ENCODE measurements around the gene HPS6.

HPS6 gene

GRCh38 chr10:102069071-102069470, 3.9 kb downstream of the HPS6 start:
- DNase-seq, result no peak

GRCh38 chr10:102072673-102073527, 7.8 kb downstream of the HPS6 start:
- DNase-seq, result peak; percentile 47 to 80 (median 70)

DNA sequence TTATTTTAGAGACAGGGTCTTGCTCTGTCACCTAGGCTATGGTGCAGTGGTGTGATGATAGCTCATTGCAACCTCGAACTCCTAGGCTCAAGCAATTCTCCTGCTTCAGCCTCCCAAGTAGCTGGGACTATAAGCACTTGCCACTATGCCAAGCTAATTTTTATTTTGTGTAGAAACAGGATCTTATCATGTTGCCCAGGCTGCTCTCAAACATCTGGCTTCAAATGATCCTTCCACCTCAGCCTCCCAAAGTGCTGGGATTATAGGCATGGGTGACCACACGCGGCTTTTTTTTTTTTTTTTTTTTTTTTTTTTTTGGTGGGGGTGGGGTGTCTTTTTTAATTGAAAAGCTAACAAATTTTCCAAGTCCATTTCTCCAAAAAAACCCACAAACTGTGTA, 18.4 kb downstream of the HPS6 start:
- DNase-seq, result no peak

DNA sequence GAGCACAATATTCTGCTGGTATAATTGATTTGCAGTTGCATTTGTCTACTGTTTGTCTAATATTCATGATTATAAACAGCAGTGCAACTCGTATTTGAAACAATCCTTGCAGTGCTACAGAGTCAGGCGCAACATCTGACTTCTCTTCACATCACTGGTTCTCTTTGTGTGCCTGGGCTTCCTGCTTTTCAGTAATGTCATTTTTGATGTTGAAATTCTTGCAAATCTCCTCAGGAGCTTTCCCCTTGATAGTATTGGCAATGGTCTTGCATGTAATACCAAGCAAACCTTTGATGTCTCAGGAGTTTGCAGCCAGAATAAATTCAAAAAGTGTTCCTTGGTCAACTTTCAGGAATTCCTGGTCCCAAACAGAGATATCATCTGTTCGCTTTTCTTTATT, 20.2 kb downstream of the HPS6 start:
- DNase-seq, result no peak

DNA sequence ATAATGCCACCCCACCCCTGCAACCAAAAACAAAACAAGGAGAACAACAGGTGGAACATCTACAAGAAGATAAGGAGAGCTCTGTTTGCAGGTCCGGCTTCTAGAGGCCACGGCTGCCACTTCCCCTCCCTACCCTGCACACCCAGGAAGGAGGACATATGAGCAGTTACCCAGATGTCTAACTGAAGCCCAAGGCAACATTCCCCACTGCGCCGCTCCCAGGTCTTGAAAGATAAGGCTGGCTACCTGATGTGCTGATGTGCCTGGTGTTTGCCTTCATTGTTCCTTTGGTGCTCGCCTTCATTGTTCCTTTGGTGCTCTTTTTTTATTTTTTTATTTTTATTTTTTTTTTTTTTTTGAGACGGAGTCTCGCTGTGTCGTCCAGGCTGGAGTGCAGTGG, 21.0 kb downstream of the HPS6 start:
- DNase-seq, result no peak

GRCh38 chr10:102090772-102091171, 25.6 kb downstream of the HPS6 start:
- no peak for DNase-seq

- no peak for DNase-seq
Measured at GRCh38 chr10:102096449-102096848, 31.3 kb downstream of the HPS6 start.

DNA sequence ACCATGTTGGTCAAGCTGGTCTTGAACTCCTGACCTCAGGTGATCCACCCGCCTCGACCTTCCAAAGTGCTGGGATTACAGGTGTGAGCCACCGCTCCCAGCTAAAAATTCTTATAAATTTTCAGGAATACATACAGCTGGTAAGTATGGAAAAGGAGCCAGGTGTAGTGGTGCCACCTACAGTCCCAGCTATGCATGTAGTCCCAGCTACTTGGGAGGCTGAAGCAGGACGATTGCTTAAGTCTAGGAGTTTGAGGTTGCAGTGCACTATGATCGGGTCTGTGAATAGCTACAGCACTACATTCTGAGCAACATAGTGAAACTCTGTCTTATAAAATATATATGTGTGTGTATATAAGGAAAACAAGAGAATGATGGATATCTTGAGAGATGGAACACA, 36.0 kb downstream of the HPS6 start:
- no peak for DNase-seq

GRCh38 chr10:102102421-102102820, 37.3 kb downstream of the HPS6 start:
- DNase-seq, result no peak

DNA sequence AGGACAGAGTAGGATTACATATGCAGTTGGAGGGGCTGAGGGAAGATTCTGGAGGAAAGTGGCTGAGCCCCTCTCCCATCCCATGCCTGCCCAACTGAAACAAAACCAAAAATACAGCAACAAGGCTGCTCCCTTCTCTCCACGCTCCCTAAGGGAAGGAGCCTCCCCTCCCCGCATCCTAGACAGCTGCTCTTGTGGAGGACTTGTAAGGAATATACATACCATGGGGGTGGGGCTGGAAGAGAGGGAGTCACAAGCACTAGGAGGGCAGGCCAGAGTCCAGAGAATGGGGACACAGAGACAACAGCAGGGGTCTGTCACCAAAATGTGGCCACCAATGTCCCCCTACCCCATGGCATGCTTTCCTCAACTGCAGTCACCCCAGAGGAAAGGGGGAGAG, 41.8 kb downstream of the HPS6 start:
- no peak for DNase-seq

- DNase-seq, result no peak
Measured at GRCh38 chr10:102109166-102110116, 44.3 kb downstream of the HPS6 start.

- no peak for DNase-seq
Measured at GRCh38 chr10:102111276-102111675, 46.1 kb downstream of the HPS6 start.

- no peak for DNase-seq
Measured at GRCh38 chr10:102112210-102112817, 47.2 kb downstream of the HPS6 start.

DNA sequence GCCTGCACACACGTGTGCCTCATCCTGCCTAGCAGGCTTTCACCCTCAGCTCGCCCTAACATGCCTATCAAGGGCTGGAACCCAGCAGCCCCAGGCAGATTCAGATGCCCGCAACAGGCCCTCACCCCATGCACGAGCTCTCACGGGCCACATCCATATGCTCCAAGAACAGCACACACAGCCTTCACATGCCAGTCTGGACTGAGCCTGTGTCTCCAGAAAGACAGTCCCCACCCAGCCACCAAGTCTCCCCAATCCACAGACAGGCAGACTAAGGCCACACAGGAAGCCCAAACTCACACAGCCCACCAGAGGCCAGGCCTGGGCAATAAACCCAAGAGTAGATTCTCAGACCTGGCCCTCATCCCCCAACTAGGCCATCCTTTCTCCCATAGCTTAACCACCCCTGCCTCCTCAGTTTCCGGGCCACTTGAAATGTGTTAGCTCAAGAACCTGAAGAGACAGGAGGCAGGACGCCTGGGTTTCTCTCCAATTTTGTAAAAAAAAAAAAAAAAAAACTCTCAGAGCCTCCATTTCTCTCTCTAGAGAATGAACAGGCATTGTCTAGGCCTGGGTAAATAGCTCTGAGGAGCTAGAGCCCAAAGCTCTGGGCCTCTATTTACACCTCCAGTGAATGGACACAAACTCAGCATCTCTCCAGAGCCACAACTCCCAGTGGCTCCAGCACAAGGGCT, 48.3 kb downstream of the HPS6 start:
- peak in 1 of 5 donors; percentile 22 for DNase-seq

DNA sequence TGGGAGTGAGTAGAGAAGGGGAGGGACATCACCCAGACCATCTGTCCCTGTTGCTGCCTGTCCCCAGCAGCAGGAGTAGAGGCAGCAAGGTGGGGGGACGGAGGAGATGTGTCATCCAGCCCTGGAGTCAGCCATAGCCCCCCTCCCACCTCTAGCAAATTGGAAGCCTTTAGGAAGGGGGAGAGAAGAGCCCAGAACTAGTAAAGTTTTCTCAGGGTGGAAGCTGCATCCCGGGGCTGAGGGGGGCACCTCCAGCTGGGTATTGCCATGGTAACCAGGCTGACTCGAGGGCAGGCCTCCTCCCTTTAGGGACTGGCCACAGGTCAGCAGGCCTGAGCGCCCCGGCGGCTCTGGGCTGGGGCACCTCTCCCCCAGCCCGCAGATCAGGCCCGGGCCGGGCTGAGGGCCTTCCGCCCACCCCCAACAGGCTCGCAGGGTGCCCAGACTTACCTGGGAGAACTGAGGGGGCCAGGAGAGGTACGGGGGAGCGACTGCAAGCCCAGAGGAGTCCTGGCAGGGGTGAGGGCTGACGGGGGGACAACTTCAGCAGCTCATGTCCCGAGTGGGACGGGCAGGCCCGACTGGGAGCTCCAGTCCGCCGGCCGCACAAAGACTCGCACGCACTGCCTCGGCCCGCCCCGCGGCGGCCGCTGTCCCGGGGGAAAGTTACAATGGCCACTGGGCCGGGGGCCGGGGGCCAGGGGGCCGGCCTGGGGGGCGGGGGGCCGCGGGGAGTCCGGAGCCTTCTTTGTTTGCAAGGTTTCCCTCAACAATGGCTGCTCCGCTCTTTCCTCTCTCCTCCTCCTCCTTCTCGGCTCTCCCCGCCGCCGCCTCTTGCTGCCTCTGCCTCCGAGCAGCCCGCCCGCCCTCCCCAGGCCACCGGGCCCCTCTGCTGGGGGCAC, 49.1 kb downstream of the HPS6 start:
- no peak for DNase-seq

DNA sequence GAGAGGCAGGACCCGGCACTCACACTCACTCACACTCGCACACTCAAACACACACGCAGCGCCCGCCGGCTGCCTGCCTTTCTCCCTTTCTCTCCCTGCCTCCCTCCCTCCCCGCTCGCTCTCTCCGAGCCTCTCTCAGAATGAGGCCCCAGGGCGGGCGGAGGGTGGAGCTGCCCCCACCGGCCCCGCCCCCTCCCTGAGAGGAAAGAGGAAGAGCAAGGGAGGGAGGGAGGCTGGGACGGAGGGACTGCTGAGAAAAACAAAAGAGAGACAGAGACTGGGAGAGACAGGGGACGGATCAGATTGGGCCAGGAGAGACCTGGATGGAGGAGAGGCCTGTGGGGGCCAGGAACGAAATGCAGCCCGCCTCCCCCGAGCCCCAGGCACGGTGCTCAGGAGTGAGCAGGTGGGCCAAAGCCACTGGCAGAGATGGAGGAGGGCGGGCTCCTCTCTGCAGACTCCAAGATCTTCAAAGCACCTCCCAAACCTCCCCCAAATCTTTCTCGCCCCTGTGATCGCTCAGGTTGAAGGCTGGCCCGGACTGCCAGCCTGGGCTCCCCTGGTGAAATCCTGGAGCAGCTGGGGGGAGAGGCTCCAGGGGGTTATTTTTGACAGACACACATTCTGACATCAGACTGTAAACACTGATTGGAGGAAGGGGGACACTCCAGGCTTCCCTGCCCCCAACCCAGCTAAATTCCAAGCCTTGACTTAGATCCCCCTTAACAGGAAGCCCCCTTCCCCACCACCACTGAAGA, 49.9 kb downstream of the HPS6 start:
- peak; percentile 68 to 85 (median 76) for DNase-seq

- peak in 1 of 5 donors; percentile 38 for DNase-seq
Measured at GRCh38 chr10:102115775-102116174, 50.6 kb downstream of the HPS6 start.

DNA sequence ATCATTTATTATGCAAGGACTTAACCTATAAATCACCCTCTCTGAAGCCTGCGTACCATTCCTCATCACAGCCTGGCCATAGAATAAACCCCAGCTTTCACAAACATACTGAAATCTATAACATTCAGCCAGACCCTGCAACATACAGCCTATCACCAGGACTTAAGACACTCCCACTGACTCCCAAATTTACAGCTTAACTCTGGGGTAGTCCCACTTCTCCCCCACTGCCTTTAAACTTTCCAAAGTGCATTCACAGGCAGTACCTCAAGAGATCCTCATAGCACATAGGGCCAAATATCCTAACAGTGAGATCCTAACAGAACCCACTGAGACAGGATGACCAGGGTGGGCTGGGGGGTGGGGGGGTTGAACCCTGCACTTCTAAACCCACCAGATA, 51.5 kb downstream of the HPS6 start:
- no peak for DNase-seq

Data from T-helper 1 cell (primary cell).